GM12801 (cell line): ENCODE results near the gene ZAP70.

Source experiments
- CTCF ChIP-seq: IDR thresholded peaks from one replicate; pipeline ENCODE4 v1.5.1; 2011; ENCODE audit warnings: control low read depth; ENCODE audit not compliant: insufficient read length; ENCODE audit errors: extremely low read depth

The ZAP70 gene

GRCh38 chr2:97740590-97741182 is 27.3 kb downstream of the ZAP70 start:
- TF ChIP-seq CTCF, result peak; percentile 12

GRCh38 chr2:97741251-97741650 is 27.9 kb downstream of the ZAP70 start:
- no peak for TF ChIP-seq CTCF

- TF ChIP-seq CTCF, result no peak
Measured at GRCh38 chr2:97741686-97742085, 28.3 kb downstream of the ZAP70 start.

GRCh38 chr2:97742381-97742847 is 29.0 kb downstream of the ZAP70 start:
- TF ChIP-seq CTCF, result no peak

GRCh38 chr2:97743913-97744312 is 30.5 kb downstream of the ZAP70 start:
- TF ChIP-seq CTCF, result no peak

GRCh38 chr2:97745474-97746174 is 32.2 kb downstream of the ZAP70 start:
- TF ChIP-seq CTCF, result no peak

- TF ChIP-seq CTCF, result no peak
Measured at GRCh38 chr2:97747285-97747684, 33.9 kb downstream of the ZAP70 start.
